GM12878 (cell line): ENCODE data around the gene SNRPD1. TPM values are rescaled to one million over a fixed set of nuclear protein-coding genes. Genes with fewer than 3 reads are reported as not detected.

Experiments used
- ATAC-seq: fragments of 200-7000 bp; cut with Tn5 transposase; 3 replicates; pipeline ENCODE4 v1.9.1; 2020; ENCODE audit warnings: mild to moderate bottlenecking, moderate library complexity
- BruUV-seq: library from RNA; stranded (reverse); fragments of 400-500 nt; replicated peaks from 2 replicates; lab custom pipeline; 2021; lab: Mats Ljungman, UMichigan
- CTCF ChIA-PET: fragments of 300-600 bp; sonication (Branson Sonifier 250); formaldehyde crosslinking; extraction: SDS; loops from one replicate; lab custom pipeline; 2021; ENCODE audit warnings: inconsistent platforms; lab: Yijun Ruan, JAX
- POLR2A ChIA-PET: fragments of 350-600 bp; formaldehyde crosslinking; extraction: SDS; loops from one replicate; lab custom pipeline; 2021; ENCODE audit warnings: inconsistent platforms; lab: Charles Lee
- RAD21 ChIA-PET: fragments of 300-600 bp; sonication (Branson Sonifier 250); formaldehyde crosslinking; loops from one replicate; lab custom pipeline; 2023; ENCODE audit warnings: antibody characterized with exemption; ENCODE audit not compliant: unreplicated experiment; lab: Charles Lee
- SMC1A ChIA-PET: fragments of 300-600 bp; sonication (Branson Sonifier 250); formaldehyde crosslinking; loops from one replicate; lab custom pipeline; 2023; ENCODE audit not compliant: unreplicated experiment, uncharacterized antibody; lab: Charles Lee
- DNase-seq: peaks from one replicate; pipeline ENCODE4 v3.0.0-alpha.2; 2011; ENCODE audit warnings: low read depth, low spot score
- FAIRE-seq: peaks from 3 replicates; lab custom pipeline; 2011; peaks lifted over from hg19 to GRCh38; lab: Jason Lieb, UNC
- H2AFZ ChIP-seq: 2 replicates; pipeline ENCODE4 v1.6.0; 2011; ENCODE audit warnings: low read depth, low read length, control low read depth; ENCODE audit not compliant: control insufficient read depth
- H3K27ac ChIP-seq: 2 replicates; pipeline ENCODE4 v1.5.1; 2011; ENCODE audit warnings: control low read depth; ENCODE audit not compliant: control insufficient read depth, insufficient read depth
- H3K27me3 ChIP-seq, 2 experiments: replicated peaks in 1 of 2; 2 replicates each; pipeline versions ENCODE4 v1.6.0 to v1.6.1; 2011; ENCODE audit warnings: low read length in 1 of 2; ENCODE audit not compliant: control insufficient read depth in 2 of 2, insufficient read depth in 2 of 2
- H3K36me3 ChIP-seq, 2 experiments: 2 replicates each; pipeline ENCODE4 v1.5.1; 2011; ENCODE audit warnings: low read length in 1 of 2; ENCODE audit not compliant: control insufficient read depth in 2 of 2, insufficient read depth in 2 of 2
- H3K4me1 ChIP-seq: 2 replicates; pipeline ENCODE4 v1.6.1; 2011; ENCODE audit warnings: mild to moderate bottlenecking, low read length, moderate library complexity, mixed read lengths; ENCODE audit not compliant: control insufficient read depth, insufficient read depth
- H3K4me2 ChIP-seq: 2 replicates; pipeline ENCODE4 v1.6.0; 2011; ENCODE audit warnings: control low read depth; ENCODE audit not compliant: control insufficient read depth, insufficient read depth
- H3K4me3 ChIP-seq: fragments of 200-600 bp; sonication (generic); 2 replicates; pipeline ENCODE4 v1.5.1; 2016
- H3K79me2 ChIP-seq: 2 replicates; pipeline ENCODE4 v1.6.0; 2011; ENCODE audit warnings: low read length; ENCODE audit not compliant: control insufficient read depth, insufficient read depth
- H3K9ac ChIP-seq: 2 replicates; pipeline ENCODE4 v1.8.0; 2011; ENCODE audit warnings: low read length, control low read depth, mixed read lengths; ENCODE audit not compliant: control insufficient read depth, insufficient read depth
- H3K9me3 ChIP-seq: replicated peaks from 3 replicates; pipeline ENCODE4 v1.5.1; 2011; ENCODE audit warnings: mild to moderate bottlenecking, low read length; ENCODE audit not compliant: control insufficient read depth, insufficient read depth
- H4K20me1 ChIP-seq: 2 replicates; pipeline ENCODE4 v1.6.0; 2011; ENCODE audit not compliant: control insufficient read depth, insufficient read depth
- ATF2 ChIP-seq: IDR thresholded peaks from 2 replicates; pipeline ENCODE4 v1.6.1; 2012; ENCODE audit warnings: low read length, inconsistent platforms
- BACH1 ChIP-seq: fragments of 450-650 bp; IDR thresholded peaks from 2 replicates; pipeline ENCODE4 v1.6.1; 2017; ENCODE audit warnings: mild to moderate bottlenecking, borderline replicate concordance
- CHD2 ChIP-seq: IDR thresholded peaks from 2 replicates; pipeline ENCODE4 v1.6.1; 2011; ENCODE audit warnings: low read depth, low read length, improper control_type of control experiment, borderline replicate concordance
- HDAC6 ChIP-seq: fragments of 200-600 bp; sonication (generic); IDR thresholded peaks from one replicate; pipeline ENCODE4 v1.8.0; 2017; ENCODE audit warnings: antibody characterized with exemption; ENCODE audit not compliant: unreplicated experiment
- JUNB ChIP-seq: IDR thresholded peaks from 2 replicates; pipeline ENCODE4 v1.6.1; 2016; ENCODE audit warnings: antibody characterized with exemption, mild to moderate bottlenecking
- LARP7 ChIP-seq: fragments of 450-650 bp; IDR thresholded peaks from 2 replicates; pipeline ENCODE4 v1.6.1; 2017; ENCODE audit warnings: mild to moderate bottlenecking
- PAX8 ChIP-seq: fragments of 450-650 bp; IDR thresholded peaks from 2 replicates; pipeline ENCODE4 v1.6.1; 2017; ENCODE audit warnings: mild to moderate bottlenecking, moderate library complexity
- PML ChIP-seq: IDR thresholded peaks from 2 replicates; pipeline ENCODE4 v1.6.1; 2012; ENCODE audit warnings: low read length, inconsistent platforms
- RB1 ChIP-seq: fragments of 450-650 bp; formaldehyde crosslinking; IDR thresholded peaks from 2 replicates; pipeline ENCODE4 v1.6.1; 2017; ENCODE audit warnings: mild to moderate bottlenecking, borderline replicate concordance
- SIX5 ChIP-seq: IDR thresholded peaks from 2 replicates; pipeline ENCODE4 v1.6.1; 2011; ENCODE audit warnings: mild to moderate bottlenecking, low read depth, low read length, moderate library complexity; ENCODE audit not compliant: severe bottlenecking
- STAT1 ChIP-seq: fragments of 450-650 bp; conservative IDR thresholded peaks from 2 replicates; pipeline ENCODE4 v1.6.1; 2014; ENCODE audit warnings: antibody characterized with exemption, mild to moderate bottlenecking
- TARDBP ChIP-seq: IDR thresholded peaks from 2 replicates; pipeline ENCODE4 v1.6.1; 2016; ENCODE audit warnings: borderline replicate concordance
- ZNF207 ChIP-seq: fragments of 450-650 bp; IDR thresholded peaks from 2 replicates; pipeline ENCODE4 v1.6.1; 2014; ENCODE audit warnings: antibody characterized with exemption, mild to moderate bottlenecking, borderline replicate concordance
- WGBS: methylation state at CpG from one replicate; pipeline ENCODE4 v1.1.6; 2016; ENCODE audit warnings: low lambda C conversion rate; ENCODE audit not compliant: insufficient replicate concordance, insufficient coverage; ENCODE audit errors: missing lambda C conversion rate; 5-methylcytosine and 5-hydroxymethylcytosine counted together
- in situ Hi-C: fragments of 300-500 bp; cut with MboI; formaldehyde crosslinking; loops from 9 replicates; pipeline ENCODE4 v1.14.3; 2018; ENCODE audit warnings: mixed read lengths
- intact Hi-C: fragments of 100-400 bp; cut with micrococcal nuclease; formaldehyde crosslinking; loops from one replicate; pipeline ENCODE4 v1.14.2; 2022; ENCODE audit not compliant: unreplicated experiment
- polyA plus RNA-seq, 11 experiments: library from polyadenylated mRNA; depleted of rRNA in 4 of 11; unstranded in 6 of 11; stranded (reverse) in 5 of 11; fragments of >200 nt; fragmentation: Nextera tagmentation in 4 of 11; fragmentation: Illumina TruSeq in 1 of 11; extraction: Ambion mirVana in 4 of 11; extraction: Trizol in 1 of 11; gene quantifications; 1 replicate in 1 of 11; 2 replicates in 10 of 11; pipeline versions ENCODE4 v1.2.1 to v1.2.3, GENCODE V29; 2011 to 2016; ENCODE audit warnings: inconsistent platforms in 2 of 11, missing spikeins in 2 of 11, low read depth in 1 of 11
- total RNA-seq, 4 experiments: library from RNA; depleted of rRNA in 3 of 4; stranded (reverse); fragments of >200 nt in 3 of 4; fragmentation: Illumina TruSeq in 1 of 4; extraction: Trizol in 1 of 4; gene quantifications; 2 replicates each; pipeline versions ENCODE4 v1.2.1 to v1.2.3, GENCODE V29; 2013 to 2021
- TF ChIP-seq, protein P1 (sequence below): IDR thresholded peaks from 2 replicates; pipeline ENCODE4 v1.6.1; 2012; ENCODE audit warnings: improper control_type of control experiment, low read depth, low read length; ENCODE audit not compliant: insufficient replicate concordance
- TF ChIP-seq, protein P2 (sequence below): fragments of 450-650 bp; IDR thresholded peaks from 2 replicates; pipeline ENCODE4 v1.6.1; 2014; ENCODE audit warnings: mild to moderate bottlenecking

Gene SNRPD1
- total and polyA plus RNA-seq, 10 of the 15 experiments (the other 5 are each of a cell fraction or from before 2014, with no cell fraction given), result 52.6 to 866 (median 227) TPM

DNA sequence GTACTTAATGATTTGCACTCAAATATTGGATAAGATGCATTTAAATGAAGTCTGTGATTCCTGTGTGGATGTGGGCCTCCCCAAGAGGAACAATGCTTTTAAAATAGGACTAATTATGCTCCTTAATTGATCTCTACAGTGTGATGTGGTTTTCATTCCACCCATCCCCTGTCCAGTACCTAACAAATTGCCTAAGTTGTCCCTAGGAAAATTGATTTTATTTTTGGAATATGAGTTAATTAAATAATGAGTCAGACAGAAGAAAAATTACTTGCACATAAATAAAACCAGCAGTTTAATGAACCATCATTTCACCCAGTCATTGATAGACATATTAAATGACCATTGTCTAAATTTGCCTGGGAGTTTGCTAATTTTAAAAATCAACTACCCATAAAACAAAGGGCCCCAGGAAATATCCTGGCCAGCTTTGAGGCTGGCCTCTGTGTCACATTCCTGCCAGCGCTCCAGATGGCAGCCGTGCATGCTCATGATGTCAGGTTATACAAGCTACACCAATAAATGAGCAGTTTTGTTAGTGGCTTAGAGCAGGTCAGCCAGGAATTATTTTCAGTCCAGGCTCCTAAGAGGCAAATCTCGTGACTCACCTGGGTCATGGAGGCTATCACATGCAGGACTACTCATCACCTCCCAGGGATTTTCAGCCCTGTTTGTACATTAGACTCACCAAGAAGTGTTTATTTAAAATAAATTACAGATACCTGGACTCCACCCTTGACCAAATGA is 60.6 kb downstream of the SNRPD1 start:
- H2AFZ ChIP-seq, result no peak overlapping the region
- WGBS, result 83% methylated on average over 3 of the region's 3 CpGs
- ChIA-PET CTCF (interaction anchor here (0.7 kb wide), 1 partner anchor 13 kb away, joined by 3 read pairs; no protein-coding TSS in a partner anchor), SMC1A (interaction anchor here (1.9 kb wide), 1 partner anchor 10 kb away, joined by 7 read pairs; no protein-coding TSS in a partner anchor), RAD21 (no interaction called here), POLR2A (no interaction called here)
- H3K4me3 ChIP-seq, result no peak overlapping the region
- H3K9me3 ChIP-seq, result no peaks in the 10 kb centered on the region
- no peak overlapping the region for H3K4me2 ChIP-seq
- intact Hi-C loops (no loop called here), in situ Hi-C loops (no loop called here)
- no peaks in the 10 kb centered on the region for H3K27me3 ChIP-seq
- no peak for TF ChIP-seq TARDBP
- TF ChIP-seq ATF2, result no peak
- TF ChIP-seq PML, result no peak
- TF ChIP-seq PAX8, result no peak
- no peak for TF ChIP-seq CHD2
- TF ChIP-seq ZNF207, result no peak
- no peak for TF ChIP-seq BACH1
- TF ChIP-seq, protein P1, sequence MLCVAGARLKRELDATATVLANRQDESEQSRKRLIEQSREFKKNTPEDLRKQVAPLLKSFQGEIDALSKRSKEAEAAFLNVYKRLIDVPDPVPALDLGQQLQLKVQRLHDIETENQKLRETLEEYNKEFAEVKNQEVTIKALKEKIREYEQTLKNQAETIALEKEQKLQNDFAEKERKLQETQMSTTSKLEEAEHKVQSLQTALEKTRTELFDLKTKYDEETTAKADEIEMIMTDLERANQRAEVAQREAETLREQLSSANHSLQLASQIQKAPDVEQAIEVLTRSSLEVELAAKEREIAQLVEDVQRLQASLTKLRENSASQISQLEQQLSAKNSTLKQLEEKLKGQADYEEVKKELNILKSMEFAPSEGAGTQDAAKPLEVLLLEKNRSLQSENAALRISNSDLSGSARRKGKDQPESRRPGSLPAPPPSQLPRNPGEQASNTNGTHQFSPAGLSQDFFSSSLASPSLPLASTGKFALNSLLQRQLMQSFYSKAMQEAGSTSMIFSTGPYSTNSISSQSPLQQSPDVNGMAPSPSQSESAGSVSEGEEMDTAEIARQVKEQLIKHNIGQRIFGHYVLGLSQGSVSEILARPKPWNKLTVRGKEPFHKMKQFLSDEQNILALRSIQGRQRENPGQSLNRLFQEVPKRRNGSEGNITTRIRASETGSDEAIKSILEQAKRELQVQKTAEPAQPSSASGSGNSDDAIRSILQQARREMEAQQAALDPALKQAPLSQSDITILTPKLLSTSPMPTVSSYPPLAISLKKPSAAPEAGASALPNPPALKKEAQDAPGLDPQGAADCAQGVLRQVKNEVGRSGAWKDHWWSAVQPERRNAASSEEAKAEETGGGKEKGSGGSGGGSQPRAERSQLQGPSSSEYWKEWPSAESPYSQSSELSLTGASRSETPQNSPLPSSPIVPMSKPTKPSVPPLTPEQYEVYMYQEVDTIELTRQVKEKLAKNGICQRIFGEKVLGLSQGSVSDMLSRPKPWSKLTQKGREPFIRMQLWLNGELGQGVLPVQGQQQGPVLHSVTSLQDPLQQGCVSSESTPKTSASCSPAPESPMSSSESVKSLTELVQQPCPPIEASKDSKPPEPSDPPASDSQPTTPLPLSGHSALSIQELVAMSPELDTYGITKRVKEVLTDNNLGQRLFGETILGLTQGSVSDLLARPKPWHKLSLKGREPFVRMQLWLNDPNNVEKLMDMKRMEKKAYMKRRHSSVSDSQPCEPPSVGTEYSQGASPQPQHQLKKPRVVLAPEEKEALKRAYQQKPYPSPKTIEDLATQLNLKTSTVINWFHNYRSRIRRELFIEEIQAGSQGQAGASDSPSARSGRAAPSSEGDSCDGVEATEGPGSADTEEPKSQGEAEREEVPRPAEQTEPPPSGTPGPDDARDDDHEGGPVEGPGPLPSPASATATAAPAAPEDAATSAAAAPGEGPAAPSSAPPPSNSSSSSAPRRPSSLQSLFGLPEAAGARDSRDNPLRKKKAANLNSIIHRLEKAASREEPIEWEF, result no peak
- no peak for TF ChIP-seq LARP7
- no peak for TF ChIP-seq HDAC6
- TF ChIP-seq STAT1, result no peak
- TF ChIP-seq, protein P2, sequence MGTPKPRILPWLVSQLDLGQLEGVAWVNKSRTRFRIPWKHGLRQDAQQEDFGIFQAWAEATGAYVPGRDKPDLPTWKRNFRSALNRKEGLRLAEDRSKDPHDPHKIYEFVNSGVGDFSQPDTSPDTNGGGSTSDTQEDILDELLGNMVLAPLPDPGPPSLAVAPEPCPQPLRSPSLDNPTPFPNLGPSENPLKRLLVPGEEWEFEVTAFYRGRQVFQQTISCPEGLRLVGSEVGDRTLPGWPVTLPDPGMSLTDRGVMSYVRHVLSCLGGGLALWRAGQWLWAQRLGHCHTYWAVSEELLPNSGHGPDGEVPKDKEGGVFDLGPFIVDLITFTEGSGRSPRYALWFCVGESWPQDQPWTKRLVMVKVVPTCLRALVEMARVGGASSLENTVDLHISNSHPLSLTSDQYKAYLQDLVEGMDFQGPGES, result no peak
- no peak for TF ChIP-seq RB1
- no peak for TF ChIP-seq JUNB
- TF ChIP-seq SIX5, result no peak
- FAIRE-seq (no peak), ATAC-seq (no peak), DNase-seq (no peak)
- no TSS peak for BruUV-seq
- H3K79me2 ChIP-seq, result no peaks in the 10 kb centered on the region
- H3K36me3 ChIP-seq, result no peaks in the 10 kb centered on the region
- H3K4me1 ChIP-seq, result no peaks in the 10 kb centered on the region
- H4K20me1 ChIP-seq, result no peaks in the 10 kb centered on the region
- no peak overlapping the region for H3K9ac ChIP-seq
- H3K27ac ChIP-seq, result no peak overlapping the region
